Loucy (cell line): ENCODE data around the gene RAD51D.
A peak's percentile ranks its signal among the peaks of the same experiment; 100 is the strongest.
"Not testable (repeated sequence)": the region's sequence is repeated elsewhere in the genome, so short reads cannot be mapped to it uniquely, and the experiment has no call there.

Experiments
- H2AFZ ChIP-seq: fragments of 200-600 bp; sonication (generic); 2 replicates; pipeline ENCODE4 v1.6.0; 2016; ENCODE audit warnings: antibody characterized with exemption, mild to moderate bottlenecking, low read length, moderate library complexity
- H3F3A ChIP-seq: fragments of 200-600 bp; 2 replicates; pipeline ENCODE4 v1.6.0; 2016; ENCODE audit warnings: antibody characterized with exemption, low read depth, mild to moderate bottlenecking
- H3K27me3 ChIP-seq: fragments of 200-600 bp; sonication (generic); 2 replicates; pipeline ENCODE4 v1.6.1; 2014; ENCODE audit warnings: low read length, mild to moderate bottlenecking; ENCODE audit not compliant: insufficient read depth, poor library complexity, severe bottlenecking
- H3K36me3 ChIP-seq: fragments of 200-600 bp; sonication (generic); 2 replicates; pipeline ENCODE4 v1.6.1; 2016; ENCODE audit warnings: low read length; ENCODE audit not compliant: insufficient read depth
- H3K4me1 ChIP-seq: fragments of 200-600 bp; sonication (generic); 2 replicates; pipeline ENCODE4 v1.5.1; 2014; ENCODE audit warnings: low read length, mild to moderate bottlenecking; ENCODE audit not compliant: insufficient read depth, poor library complexity, severe bottlenecking
- H3K4me2 ChIP-seq: fragments of 200-600 bp; sonication (generic); 2 replicates; pipeline ENCODE4 v1.6.0; 2014; ENCODE audit warnings: antibody characterized with exemption, low read length, low read depth, mild to moderate bottlenecking; ENCODE audit not compliant: poor library complexity, severe bottlenecking
- H3K4me3 ChIP-seq: fragments of 200-600 bp; sonication (generic); 2 replicates; pipeline ENCODE4 v1.5.1; 2014; ENCODE audit warnings: low read length, mild to moderate bottlenecking, mixed read lengths; ENCODE audit not compliant: poor library complexity, severe bottlenecking
- H3K79me2 ChIP-seq: fragments of 200-600 bp; sonication (generic); 2 replicates; pipeline ENCODE4 v1.6.1; 2014; ENCODE audit warnings: low read length; ENCODE audit not compliant: insufficient read depth
- H3K9ac ChIP-seq: fragments of 200-600 bp; sonication (generic); 2 replicates; pipeline ENCODE4 v1.6.0; 2014; ENCODE audit warnings: mild to moderate bottlenecking, low read depth, low read length, moderate library complexity; ENCODE audit not compliant: poor library complexity, severe bottlenecking
- H3K9me2 ChIP-seq: fragments of 200-600 bp; sonication (generic); replicated peaks from 2 replicates; pipeline ENCODE4 v1.6.1; 2016; ENCODE audit warnings: low read depth, low read length, mixed read lengths
- H3K9me3 ChIP-seq: fragments of 200-600 bp; sonication (generic); 2 replicates; pipeline ENCODE4 v1.6.1; 2014; ENCODE audit warnings: mild to moderate bottlenecking, antibody characterized with exemption, low read length, low read depth; ENCODE audit not compliant: insufficient read depth
- H4K20me1 ChIP-seq: fragments of 200-600 bp; sonication (generic); 2 replicates; pipeline ENCODE4 v1.6.0; 2014; ENCODE audit warnings: antibody characterized with exemption, low read length, mild to moderate bottlenecking; ENCODE audit not compliant: insufficient read depth, poor library complexity, severe bottlenecking
- EZH2phosphoT487 ChIP-seq: fragments of 200-600 bp; IDR thresholded peaks from 2 replicates; pipeline ENCODE4 v1.6.1; 2018; ENCODE audit warnings: antibody characterized with exemption, mild to moderate bottlenecking, moderate library complexity, borderline replicate concordance
- TF ChIP-seq, protein P1 (sequence below): fragments of 200-600 bp; sonication (generic); conservative IDR thresholded peaks from 2 replicates; pipeline ENCODE4 v1.5.1; 2014; ENCODE audit warnings: mild to moderate bottlenecking, antibody characterized with exemption, low read length

Gene RAD51D

DNA sequence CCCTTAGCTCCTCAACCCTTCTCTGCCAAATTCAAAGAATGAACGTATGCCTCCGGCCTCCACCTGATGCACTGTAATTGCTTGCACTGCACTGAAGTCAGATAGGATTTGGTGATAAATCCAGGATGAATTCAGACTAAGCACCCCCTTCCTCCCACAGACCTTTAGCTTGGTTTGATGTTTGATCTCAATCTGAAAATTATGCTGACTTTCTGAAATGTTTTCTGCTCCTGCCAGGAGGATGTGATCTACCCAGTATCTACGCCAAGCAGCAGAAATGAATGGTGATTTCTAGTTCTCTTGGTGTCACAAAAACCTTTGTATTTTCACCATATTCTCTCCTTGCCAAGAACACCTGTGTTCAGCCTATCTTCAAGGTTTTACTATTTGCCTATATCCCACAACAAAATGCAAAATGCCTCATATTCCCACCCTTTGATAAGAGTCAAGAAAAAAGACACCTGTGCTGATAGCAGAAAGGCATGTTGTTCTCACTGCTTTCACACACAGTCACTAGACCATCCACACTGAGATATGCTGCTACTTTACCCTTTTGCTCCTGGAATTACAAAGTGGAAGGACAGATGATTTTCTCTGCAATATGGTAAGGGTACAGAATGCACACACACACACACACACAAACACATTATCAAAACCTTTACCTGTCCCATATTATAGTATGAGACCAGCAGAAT lies 70.8 kb downstream of the RAD51D start:
- no peaks in the 10 kb centered on the region for H3F3A ChIP-seq
- H3K9ac ChIP-seq, result no peak overlapping the region
- H3K79me2 ChIP-seq, result 0 out of 2 replicates have a peak, but pooled peaks cover 19% of the 10 kb centered on the region
- no peaks in the 10 kb centered on the region for H4K20me1 ChIP-seq
- no peaks in the 10 kb centered on the region for H3K9me3 ChIP-seq
- no peak overlapping the region for H2AFZ ChIP-seq
- H3K36me3 ChIP-seq, result no peaks in the 10 kb centered on the region
- no peak overlapping the region for H3K4me2 ChIP-seq
- H3K27me3 ChIP-seq, result no peaks in the 10 kb centered on the region
- H3K4me1 ChIP-seq, result peaks cover 47% of the 10 kb centered on the region
- TF ChIP-seq, protein P1, sequence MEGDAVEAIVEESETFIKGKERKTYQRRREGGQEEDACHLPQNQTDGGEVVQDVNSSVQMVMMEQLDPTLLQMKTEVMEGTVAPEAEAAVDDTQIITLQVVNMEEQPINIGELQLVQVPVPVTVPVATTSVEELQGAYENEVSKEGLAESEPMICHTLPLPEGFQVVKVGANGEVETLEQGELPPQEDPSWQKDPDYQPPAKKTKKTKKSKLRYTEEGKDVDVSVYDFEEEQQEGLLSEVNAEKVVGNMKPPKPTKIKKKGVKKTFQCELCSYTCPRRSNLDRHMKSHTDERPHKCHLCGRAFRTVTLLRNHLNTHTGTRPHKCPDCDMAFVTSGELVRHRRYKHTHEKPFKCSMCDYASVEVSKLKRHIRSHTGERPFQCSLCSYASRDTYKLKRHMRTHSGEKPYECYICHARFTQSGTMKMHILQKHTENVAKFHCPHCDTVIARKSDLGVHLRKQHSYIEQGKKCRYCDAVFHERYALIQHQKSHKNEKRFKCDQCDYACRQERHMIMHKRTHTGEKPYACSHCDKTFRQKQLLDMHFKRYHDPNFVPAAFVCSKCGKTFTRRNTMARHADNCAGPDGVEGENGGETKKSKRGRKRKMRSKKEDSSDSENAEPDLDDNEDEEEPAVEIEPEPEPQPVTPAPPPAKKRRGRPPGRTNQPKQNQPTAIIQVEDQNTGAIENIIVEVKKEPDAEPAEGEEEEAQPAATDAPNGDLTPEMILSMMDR, result no peak
- no peak for TF ChIP-seq EZH2phosphoT487
- no peak overlapping the region for H3K4me3 ChIP-seq
- H3K9me2 ChIP-seq, result no peaks in the 10 kb centered on the region

- no peaks in the 10 kb centered on the region for H4K20me1 ChIP-seq
- H3K9me2 ChIP-seq, result no peaks in the 10 kb centered on the region
- H3K4me1 ChIP-seq, result peaks cover 31% of the 10 kb centered on the region
- no peak overlapping the region for H3K4me3 ChIP-seq
- TF ChIP-seq, protein P1, result no peak
- TF ChIP-seq EZH2phosphoT487, result no peak
- H3K36me3 ChIP-seq, result no peaks in the 10 kb centered on the region
- no peak overlapping the region for H2AFZ ChIP-seq
- H3K9ac ChIP-seq, result no peak overlapping the region
- no peaks in the 10 kb centered on the region for H3K27me3 ChIP-seq
- H3K79me2 ChIP-seq, result peaks cover 19% of the 10 kb centered on the region; the same call in 1 of the 2 replicates
- H3F3A ChIP-seq, result no peaks in the 10 kb centered on the region
- H3K9me3 ChIP-seq, result no peaks in the 10 kb centered on the region
- peak overlapping the region; percentile 6 for H3K4me2 ChIP-seq
These were observed 72.8 kb downstream of the RAD51D start for GRCh38 chr17:35046740-35047283.

DNA sequence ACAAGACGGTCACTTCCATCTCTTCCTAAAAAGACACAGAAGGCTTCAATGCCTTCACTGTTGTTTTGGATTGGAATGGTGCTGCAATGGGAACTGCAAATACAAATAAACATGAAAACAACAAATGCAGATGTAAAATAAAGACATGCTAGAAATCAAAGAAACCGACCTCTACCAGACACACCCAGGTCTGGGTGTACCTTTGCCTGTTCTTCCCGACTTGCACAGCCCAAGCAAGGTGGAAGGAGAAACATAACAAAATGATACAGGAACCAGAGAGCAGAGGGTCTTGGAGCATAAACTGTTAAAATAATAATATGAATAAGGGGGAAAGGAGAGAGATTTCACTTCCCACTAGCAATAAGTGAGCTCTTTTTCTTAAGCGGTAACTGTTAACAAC lies 73.4 kb downstream of the RAD51D start:
- H2AFZ ChIP-seq, result no peak overlapping the region
- peak overlapping the region; percentile 6 for H3K4me2 ChIP-seq
- no peaks in the 10 kb centered on the region for H3K9me2 ChIP-seq
- H3K4me1 ChIP-seq, result peaks cover 26% of the 10 kb centered on the region
- TF ChIP-seq, protein P1, result no peak
- TF ChIP-seq EZH2phosphoT487, result no peak
- no peak overlapping the region for H3K9ac ChIP-seq
- H3K4me3 ChIP-seq, result no peak overlapping the region
- no peaks in the 10 kb centered on the region for H3K9me3 ChIP-seq
- H3F3A ChIP-seq, result no peaks in the 10 kb centered on the region
- H3K79me2 ChIP-seq, result peaks cover 19% of the 10 kb centered on the region; the same call in 1 of the 2 replicates
- no peaks in the 10 kb centered on the region for H4K20me1 ChIP-seq
- H3K36me3 ChIP-seq, result no peaks in the 10 kb centered on the region
- H3K27me3 ChIP-seq, result no peaks in the 10 kb centered on the region

GRCh38 chr17:35045458-35045979 lies 74.1 kb downstream of the RAD51D start:
- H3K9me2 ChIP-seq, H3K4me2 ChIP-seq, H2AFZ ChIP-seq, H3F3A ChIP-seq, H3K9ac ChIP-seq, H3K4me3 ChIP-seq, H3K27me3 ChIP-seq, H4K20me1 ChIP-seq, H3K9me3 ChIP-seq, H3K36me3 ChIP-seq: not testable (repeated sequence)
- peaks cover 19% of the 10 kb centered on the region for H3K4me1 ChIP-seq
- H3K79me2 ChIP-seq, result peaks cover 19% of the 10 kb centered on the region; the same call in 1 of the 2 replicates
